ENCODE data around the gene CYP2J2. TPM values are rescaled to one million over a fixed set of nuclear protein-coding genes. Genes with fewer than 3 reads are reported as not detected.
"Not testable (repeated sequence)": the region's sequence is repeated elsewhere in the genome, so short reads cannot be mapped to it uniquely, and the experiment has no call there.

CYP2J2 gene
- total RNA-seq, 1 donor from 2014 or later = 1.4 TPM

DNA sequence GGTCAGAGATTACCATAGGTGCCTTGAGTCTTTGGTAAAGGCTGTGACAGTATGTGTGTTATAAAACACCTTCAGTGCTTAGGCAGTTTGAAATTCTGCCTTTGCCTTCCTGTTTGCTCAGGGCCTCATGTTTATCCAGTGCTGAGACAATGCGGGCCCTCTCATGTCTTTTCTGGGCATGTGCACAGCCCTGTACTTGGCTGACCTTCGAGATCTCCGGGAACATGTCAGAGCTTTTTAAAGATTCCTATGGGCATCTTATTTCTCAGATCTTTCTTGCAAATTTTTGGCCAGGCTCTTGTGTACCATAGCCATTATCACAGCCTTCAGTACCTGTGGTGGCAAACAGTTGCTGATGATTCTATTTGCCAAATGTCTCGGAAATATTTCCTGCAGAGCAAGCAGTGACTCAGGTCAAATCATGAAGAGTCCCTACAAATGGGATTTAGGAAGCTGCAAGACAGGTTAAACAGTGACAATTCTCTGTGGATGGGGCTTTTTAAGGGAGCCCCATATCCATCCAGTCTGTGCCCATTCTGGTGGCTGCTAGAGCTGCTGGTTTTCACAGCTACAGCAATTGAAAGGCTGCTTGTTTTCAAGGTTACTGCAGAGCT is 69.7 kb downstream of the CYP2J2 start:
- Histone ChIP-seq H3K36me3 (no peaks in the 10 kb centered on the region), H3K27ac (no peak overlapping the region), H3K27me3 (no peaks in the 10 kb centered on the region), H3K4me1 (no peaks in the 10 kb centered on the region), H3K9me3 (no peaks in the 10 kb centered on the region), H3K4me3 (no peak overlapping the region)
- DNase-seq (no peak), ATAC-seq (peak; percentile 70)
- intact Hi-C loops (cut with DNase I) = no loop called here
- TF ChIP-seq, protein P1, sequence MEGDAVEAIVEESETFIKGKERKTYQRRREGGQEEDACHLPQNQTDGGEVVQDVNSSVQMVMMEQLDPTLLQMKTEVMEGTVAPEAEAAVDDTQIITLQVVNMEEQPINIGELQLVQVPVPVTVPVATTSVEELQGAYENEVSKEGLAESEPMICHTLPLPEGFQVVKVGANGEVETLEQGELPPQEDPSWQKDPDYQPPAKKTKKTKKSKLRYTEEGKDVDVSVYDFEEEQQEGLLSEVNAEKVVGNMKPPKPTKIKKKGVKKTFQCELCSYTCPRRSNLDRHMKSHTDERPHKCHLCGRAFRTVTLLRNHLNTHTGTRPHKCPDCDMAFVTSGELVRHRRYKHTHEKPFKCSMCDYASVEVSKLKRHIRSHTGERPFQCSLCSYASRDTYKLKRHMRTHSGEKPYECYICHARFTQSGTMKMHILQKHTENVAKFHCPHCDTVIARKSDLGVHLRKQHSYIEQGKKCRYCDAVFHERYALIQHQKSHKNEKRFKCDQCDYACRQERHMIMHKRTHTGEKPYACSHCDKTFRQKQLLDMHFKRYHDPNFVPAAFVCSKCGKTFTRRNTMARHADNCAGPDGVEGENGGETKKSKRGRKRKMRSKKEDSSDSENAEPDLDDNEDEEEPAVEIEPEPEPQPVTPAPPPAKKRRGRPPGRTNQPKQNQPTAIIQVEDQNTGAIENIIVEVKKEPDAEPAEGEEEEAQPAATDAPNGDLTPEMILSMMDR (IDR thresholded peaks at IDR 0.05) = no peak

DNA sequence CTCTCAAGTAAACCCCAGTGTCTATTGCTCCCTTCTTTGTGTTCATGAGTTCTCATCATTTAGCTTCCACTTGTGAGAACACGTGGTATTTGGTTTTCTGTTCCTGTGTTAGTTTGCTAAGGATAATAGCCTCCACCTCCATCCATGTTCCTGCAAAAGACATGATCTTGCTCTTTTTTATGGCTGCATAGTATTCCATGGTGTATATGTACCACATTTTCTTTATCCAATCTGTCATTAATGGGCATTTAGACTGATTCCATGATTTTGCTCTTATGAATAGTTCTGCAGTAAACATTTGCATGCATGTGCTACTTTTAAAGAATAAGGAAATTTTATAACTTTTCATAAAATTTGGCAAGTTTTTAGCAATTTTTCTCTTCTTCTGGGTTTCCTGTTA is 71.3 kb downstream of the CYP2J2 start:
- intact Hi-C loops (cut with DNase I) = not testable (repeated sequence)

DNA sequence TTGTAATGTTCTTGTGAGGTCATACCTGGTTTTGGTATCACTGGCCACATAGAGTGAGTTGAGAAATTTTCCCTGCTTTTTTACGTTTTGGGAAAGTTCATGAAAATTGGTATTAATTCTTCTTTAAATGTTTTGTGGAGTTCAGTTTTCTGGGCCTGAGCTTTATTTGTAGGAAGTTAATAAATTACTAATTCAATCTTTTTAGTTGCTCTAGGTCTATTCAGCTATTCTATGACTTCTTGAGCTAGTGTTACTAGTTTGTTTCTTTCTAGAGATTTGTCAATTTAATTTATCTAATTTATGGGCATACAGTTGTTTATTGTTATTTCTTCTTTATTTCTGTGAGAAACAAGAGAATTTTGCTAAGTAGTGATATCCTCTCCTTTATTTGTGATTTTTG is 74.5 kb downstream of the CYP2J2 start:
- H3K36me3 ChIP-seq = no peaks in the 10 kb centered on the region
- TF ChIP-seq, protein P1 (IDR thresholded peaks at IDR 0.05) = no peak
- no peak for DNase-seq

More for the DNA sequence above, 71.3 kb downstream of the CYP2J2 start:
- not testable (repeated sequence) for H3K27ac ChIP-seq, H3K4me1 ChIP-seq, ATAC-seq, H3K4me3 ChIP-seq, H3K9me3 ChIP-seq, H3K27me3 ChIP-seq, H3K36me3 ChIP-seq, DNase-seq

DNA sequence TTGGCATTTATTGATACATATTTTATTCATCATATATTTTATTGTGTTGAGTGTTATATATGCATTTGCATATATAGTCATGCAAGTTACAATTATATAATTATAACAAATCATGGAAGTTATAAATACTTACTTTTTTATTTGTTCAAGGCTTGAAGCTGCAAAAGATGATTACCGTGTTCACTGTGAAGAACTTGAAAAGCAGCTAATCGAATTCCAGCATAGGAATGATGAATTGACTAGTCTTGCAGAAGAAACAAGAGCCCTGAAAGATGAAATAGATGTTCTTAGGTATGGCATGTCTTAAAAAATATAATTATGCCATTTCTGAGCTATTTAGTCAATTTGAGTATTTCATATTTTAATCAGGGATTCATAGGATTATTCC is 79.7 kb downstream of the CYP2J2 start:
- TF ChIP-seq, protein P1 (IDR thresholded peaks at IDR 0.05) = no peak
- DNase-seq = no peak
- H3K4me1 ChIP-seq = no peaks in the 10 kb centered on the region
- intact Hi-C loops (cut with DNase I) = no loop called here
- H3K36me3 ChIP-seq = no peaks in the 10 kb centered on the region
- H3K27me3 ChIP-seq = no peaks in the 10 kb centered on the region
- H3K4me3 ChIP-seq = no peak overlapping the region
- no peaks in the 10 kb centered on the region for H3K9me3 ChIP-seq
- no peak overlapping the region for H3K27ac ChIP-seq
- no peak for ATAC-seq

More for the DNA sequence above, 74.5 kb downstream of the CYP2J2 start:
- H3K27ac ChIP-seq = no peak overlapping the region
- no peak overlapping the region for H3K4me3 ChIP-seq
- intact Hi-C loops (cut with DNase I) = no loop called here
- no peaks in the 10 kb centered on the region for H3K9me3 ChIP-seq
- no peak for ATAC-seq
- no peaks in the 10 kb centered on the region for H3K4me1 ChIP-seq
- no peaks in the 10 kb centered on the region for H3K27me3 ChIP-seq

DNA sequence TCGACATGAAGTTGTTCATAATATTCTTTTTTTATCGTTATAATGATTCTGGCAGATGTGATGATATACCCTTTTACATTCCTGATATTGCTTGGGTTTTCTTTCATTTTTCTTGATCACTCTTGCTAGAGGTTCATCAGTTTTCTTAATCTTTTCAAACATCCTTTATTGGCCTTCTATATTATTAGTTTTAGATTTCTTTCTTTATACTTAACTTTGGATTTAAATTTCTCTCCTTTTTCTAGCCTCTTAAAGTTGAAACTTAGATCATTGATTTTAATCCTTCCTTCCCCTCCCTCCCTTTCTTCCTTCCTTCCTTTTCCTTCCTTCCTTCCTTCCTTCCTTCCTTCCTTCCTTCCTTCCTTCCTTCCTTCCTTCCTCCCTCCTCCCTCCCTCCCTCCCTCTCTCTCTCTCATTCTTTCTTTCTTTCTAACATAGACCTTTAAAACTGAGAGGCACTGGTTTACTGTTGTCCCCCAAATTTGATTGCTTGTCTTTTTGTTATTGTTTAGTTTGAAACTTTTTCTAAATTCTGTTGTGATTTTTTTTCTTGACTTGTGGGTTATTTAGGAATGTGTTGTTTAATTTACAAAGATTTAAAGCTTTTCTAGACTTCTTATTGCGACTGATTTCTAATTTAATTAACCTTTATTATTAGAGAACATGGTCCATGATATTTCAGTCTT is 80.2 kb downstream of the CYP2J2 start:
- no peaks in the 10 kb centered on the region for H3K27me3 ChIP-seq
- H3K9me3 ChIP-seq = no peaks in the 10 kb centered on the region
- DNase-seq = no peak
- H3K4me3 ChIP-seq = no peak overlapping the region
- intact Hi-C loops (cut with DNase I) = no loop called here
- TF ChIP-seq, protein P1 (IDR thresholded peaks at IDR 0.05) = no peak
- H3K4me1 ChIP-seq = no peaks in the 10 kb centered on the region
- H3K36me3 ChIP-seq = no peaks in the 10 kb centered on the region
- no peak overlapping the region for H3K27ac ChIP-seq
- ATAC-seq = no peak

DNA sequence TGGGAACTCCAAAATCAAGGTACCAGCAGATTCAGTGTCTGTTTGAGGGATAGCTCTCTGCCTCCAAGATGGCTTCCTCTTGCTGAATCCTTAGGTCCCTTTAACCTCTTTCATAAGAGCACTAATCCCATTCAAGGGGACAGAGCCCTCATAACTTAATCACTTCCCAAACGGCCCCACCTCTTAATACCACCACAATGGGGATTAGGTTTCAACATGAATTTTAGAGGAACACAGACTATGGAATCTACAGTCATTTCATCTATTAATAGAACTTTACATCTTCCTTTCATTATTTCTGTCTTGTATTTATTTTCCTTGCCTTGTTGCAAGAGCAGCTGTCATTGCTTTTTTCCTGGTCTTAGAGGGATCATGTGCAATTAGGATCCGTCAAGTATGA is 81.5 kb downstream of the CYP2J2 start:
- H3K4me1 ChIP-seq = no peaks in the 10 kb centered on the region
- TF ChIP-seq, protein P1 (IDR thresholded peaks at IDR 0.05) = no peak
- intact Hi-C loops (cut with DNase I) = no loop called here

More for the DNA sequence above, 81.5 kb downstream of the CYP2J2 start:
- no peak overlapping the region for H3K27ac ChIP-seq
- no peaks in the 10 kb centered on the region for H3K36me3 ChIP-seq
- H3K4me3 ChIP-seq = no peak overlapping the region
- no peak for ATAC-seq
- no peaks in the 10 kb centered on the region for H3K27me3 ChIP-seq
- no peak for DNase-seq
- no peaks in the 10 kb centered on the region for H3K9me3 ChIP-seq

Other genes starting within 250 kb of the CYP2J2 start
- gene HOOK1, start 111.8 kb downstream of the CYP2J2 start, total RNA-seq = 18.5 TPM
- gene C1orf87, start 147.0 kb upstream of the CYP2J2 start, total RNA-seq = 1.7 TPM